ENCODE data around the gene DRAP1.

DRAP1 gene

GRCh38 chr11:65903715-65904114 lies 15.5 kb upstream of the DRAP1 start:
- Histone ChIP-seq H3K4me3 (replicated peaks; ENCODE audit: insufficient read depth, low read length) (no peak overlapping the region), H3K27ac (replicated peaks) (no peak overlapping the region), H3K27me3 (ENCODE audit: insufficient read depth, poor library complexity, severe bottlenecking) (no peaks in the 10 kb centered on the region)
- DNase-seq (ENCODE audit: low read depth in 1 of 2, low spot score in 1 of 2), result no peak
- TF ChIP-seq REST (IDR thresholded peaks at IDR 0.05; ENCODE audit: insufficient replicate concordance, low read depth), result no peak
- no peak for TF ChIP-seq SPI1 (IDR thresholded peaks at IDR 0.05; ENCODE audit: borderline replicate concordance, low read depth)
- TF ChIP-seq POLR2AphosphoS5 (IDR thresholded peaks at IDR 0.05; ENCODE audit: low read depth), result no peak
- no peak for TF ChIP-seq GABPA (IDR thresholded peaks at IDR 0.05; ENCODE audit: low read depth)
- TF ChIP-seq CTCF (IDR thresholded peaks at IDR 0.05; ENCODE audit: insufficient read depth, low read length), result no peak

- Histone ChIP-seq H3K27ac (replicated peaks) (no peak overlapping the region), H3K27me3 (ENCODE audit: insufficient read depth, poor library complexity, severe bottlenecking) (no peaks in the 10 kb centered on the region), H3K4me3 (replicated peaks; ENCODE audit: insufficient read depth, low read length) (no peak overlapping the region)
- no peak for DNase-seq (ENCODE audit: low read depth in 1 of 2, low spot score in 1 of 2)
- TF ChIP-seq REST (IDR thresholded peaks at IDR 0.05; ENCODE audit: insufficient replicate concordance, low read depth) (no peak), POLR2AphosphoS5 (IDR thresholded peaks at IDR 0.05; ENCODE audit: low read depth) (no peak), CTCF (IDR thresholded peaks at IDR 0.05; ENCODE audit: insufficient read depth, low read length) (no peak)
These were observed 12.6 kb upstream of the DRAP1 start for GRCh38 chr11:65906602-65907001.

- no peak overlapping the region for H3K4me3 ChIP-seq (replicated peaks; ENCODE audit: insufficient read depth, low read length)
- no peaks in the 10 kb centered on the region for H3K27me3 ChIP-seq (ENCODE audit: insufficient read depth, poor library complexity, severe bottlenecking)
- TF ChIP-seq POLR2AphosphoS5 (IDR thresholded peaks at IDR 0.05; ENCODE audit: low read depth) (no peak), GABPA (IDR thresholded peaks at IDR 0.05; ENCODE audit: low read depth) (no peak), REST (IDR thresholded peaks at IDR 0.05; ENCODE audit: insufficient replicate concordance, low read depth) (no peak), CTCF (IDR thresholded peaks at IDR 0.05; ENCODE audit: insufficient read depth, low read length) (no peak), SPI1 (IDR thresholded peaks at IDR 0.05; ENCODE audit: borderline replicate concordance, low read depth) (no peak)
- DNase-seq (ENCODE audit: low read depth in 1 of 2, low spot score in 1 of 2), result no peak
- H3K27ac ChIP-seq (replicated peaks), result no peak overlapping the region
These were observed 11.3 kb upstream of the DRAP1 start for GRCh38 chr11:65907878-65908277.
